ENCODE results near the gene MKI67.
"Not testable (repeated sequence)": the region's sequence is repeated elsewhere in the genome, so short reads cannot be mapped to it uniquely, and the experiment has no call there.

MKI67 gene

DNA sequence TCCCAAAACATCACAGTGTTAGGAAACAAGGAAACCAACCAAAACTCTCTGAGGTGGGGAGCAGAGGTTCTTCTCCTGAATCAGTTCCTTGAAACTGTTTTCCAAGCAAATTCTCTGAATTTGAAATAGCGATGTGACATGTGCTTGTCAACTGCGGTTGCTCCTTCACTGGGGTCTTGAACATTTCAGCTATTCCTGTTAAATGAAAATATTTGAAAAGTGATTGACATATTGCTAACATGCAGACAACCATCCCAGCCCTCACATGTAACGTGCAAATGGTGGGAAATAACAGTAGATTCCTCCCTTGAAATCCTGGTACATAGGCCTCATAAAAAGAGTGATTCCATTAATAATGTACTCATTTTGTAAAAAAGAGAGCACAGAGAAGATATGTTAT, 15.9 kb downstream of the MKI67 start:
- no peak for DNase-seq (ENCODE audit: low spot score)

DNA sequence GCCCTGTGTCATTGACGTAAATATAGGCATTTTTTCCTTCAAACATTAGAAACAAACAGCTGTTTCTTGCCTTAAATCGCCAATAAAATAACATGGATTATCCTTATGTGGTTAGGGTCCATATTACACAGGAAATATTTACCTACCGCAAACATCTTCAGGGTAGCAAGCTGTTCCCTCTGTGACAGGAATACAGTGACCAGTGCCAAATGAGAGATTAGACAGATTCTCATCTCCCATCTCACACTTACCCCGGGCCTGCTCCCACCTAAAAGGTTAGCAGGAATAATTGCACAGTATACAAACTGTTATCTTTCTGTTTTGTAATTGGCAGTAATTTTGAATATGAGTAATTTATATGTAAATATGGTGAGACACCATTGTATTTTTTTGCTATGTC, 16.5 kb downstream of the MKI67 start:
- no peak for DNase-seq (ENCODE audit: low spot score)

DNA sequence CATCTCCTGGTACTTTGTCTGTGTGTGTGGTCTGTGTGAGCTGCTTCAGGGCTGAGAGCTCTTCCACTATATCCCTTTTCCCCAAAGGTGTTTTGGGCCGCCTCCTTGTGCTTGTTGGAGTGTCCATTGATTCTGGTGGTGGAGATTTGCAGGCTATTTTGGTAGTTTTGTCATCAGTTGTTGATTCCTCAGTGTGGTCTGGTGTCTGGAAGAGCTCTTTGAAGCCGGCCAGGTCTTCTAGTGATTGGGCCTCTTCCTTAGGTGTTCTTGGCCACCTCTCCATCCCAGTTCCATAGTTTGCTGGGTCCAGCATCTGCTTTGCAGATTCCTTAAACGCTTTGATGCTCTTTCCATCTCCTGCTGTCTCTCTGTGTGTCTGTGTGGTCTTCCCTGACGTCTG, 20.8 kb downstream of the MKI67 start:
- no peak for DNase-seq (ENCODE audit: low spot score)

DNA sequence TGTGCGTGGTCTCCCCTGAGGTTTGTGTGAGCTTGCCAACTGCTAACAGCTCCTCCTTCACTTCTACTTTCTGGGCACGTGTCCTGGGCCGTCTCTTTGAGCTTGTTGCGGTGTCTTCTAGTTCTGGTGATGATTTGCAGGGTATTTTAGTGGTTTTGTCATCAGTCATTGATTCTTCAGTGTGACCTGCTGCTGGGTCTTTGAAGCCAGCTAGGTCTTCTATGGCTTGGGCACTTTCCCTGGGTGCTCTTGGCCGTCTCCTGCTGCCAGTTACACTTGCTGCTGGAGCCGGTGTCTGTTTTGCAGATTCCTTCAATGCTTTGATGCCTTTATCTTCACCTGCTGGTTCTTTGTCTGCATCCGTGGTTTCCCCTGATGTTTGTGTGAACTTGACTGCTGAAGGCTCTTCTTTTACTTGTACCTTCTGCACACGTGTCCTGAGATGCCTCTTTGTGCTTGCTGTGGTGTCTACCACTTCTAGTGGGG, 23.0 kb downstream of the MKI67 start:
- no peak for DNase-seq (ENCODE audit: low spot score)

DNA sequence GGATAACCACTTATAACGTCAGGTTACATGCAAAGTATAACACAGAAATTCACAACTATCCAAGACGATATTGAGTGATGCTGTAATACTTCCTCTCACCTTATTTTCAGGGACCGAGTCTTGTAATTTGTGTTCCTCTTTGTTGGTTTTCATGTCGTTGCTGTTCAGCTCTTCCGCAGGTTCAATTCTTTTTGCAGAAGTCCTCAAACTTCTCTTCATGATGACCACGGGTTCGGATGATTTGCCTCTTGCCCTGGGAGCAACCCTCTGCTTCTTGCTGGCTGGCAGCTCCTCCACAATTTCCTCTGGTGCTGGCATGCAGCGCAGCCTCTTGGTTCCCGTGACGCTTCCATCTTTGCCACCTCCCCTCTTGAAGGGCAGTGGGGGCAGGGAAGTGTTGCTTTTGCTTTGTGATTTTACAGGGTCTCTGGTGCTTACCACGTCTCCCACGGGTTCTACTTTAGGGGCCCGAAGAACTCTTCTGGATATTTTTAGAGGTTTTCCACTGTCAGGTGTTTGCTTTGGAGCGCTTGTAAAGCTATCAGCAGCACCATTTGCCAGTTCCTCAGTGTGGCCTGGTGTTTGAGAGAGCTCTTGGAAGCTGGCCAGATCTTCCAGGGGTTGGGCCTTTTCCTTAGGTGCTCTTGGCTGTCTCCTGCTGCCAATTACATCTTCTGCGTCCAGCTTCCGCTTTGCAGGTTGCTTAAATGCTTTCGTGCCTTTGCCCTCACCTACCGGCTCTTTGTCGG, 23.6 kb downstream of the MKI67 start:
- no peak for DNase-seq (ENCODE audit: low spot score)

DNA sequence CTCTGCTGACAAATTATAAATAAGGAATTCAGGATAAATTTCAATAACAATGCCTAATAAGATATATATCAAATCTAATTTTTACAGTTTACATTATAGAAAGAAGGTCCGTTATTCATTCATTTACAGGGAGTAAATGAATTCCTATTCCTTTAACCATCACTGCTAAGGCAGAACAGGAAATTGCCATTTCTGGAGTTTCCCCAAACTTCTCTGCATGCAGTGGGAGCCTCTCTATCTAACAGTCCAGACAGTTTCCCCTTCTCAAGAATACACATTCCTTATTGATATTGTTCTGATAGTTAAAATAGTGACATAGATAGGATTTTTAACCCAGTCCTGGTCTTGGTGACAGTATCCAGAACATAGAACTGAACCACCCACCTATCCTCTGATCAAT, 24.3 kb downstream of the MKI67 start:
- DNase-seq (ENCODE audit: low spot score): no peak

DNA sequence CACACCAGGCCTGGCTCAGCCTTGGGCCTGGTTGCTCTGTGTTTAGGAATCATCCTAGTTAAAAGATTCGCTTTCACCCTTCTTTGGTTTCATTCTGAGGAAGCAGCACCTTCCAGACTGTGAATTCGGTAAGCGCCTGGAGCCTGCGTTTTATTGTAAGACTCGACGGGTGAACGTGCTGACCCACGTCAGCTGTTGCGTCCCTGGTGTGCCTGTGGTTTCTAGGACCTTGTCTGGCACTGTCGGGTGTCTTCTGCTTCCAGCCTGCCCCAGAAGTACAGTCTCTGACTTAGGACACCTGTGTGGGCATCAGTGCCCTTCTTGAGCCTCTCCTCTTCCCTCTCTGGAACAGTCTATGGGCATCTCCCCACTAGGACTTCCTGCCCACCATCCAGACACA, 26.3 kb downstream of the MKI67 start:
- no peak for DNase-seq (ENCODE audit: low spot score)

DNA sequence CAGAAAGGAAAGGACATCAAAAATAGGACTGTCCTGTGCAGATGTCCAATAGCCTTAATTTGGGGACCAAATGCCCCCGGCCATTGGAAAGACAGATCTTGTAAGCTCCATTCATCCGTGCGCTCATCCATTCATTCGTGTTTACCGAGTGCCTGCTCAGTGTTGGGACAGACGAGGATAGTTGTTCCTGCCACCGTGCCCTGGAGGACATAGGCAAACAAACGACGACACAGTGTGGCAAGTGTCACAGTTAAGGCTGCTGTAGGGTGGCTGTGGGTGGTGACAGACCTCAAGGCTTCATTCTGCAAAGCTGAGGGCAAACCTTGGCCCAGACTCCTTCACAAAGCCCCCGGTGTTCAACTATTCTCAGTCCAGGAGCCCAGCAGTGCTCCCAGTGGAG, 27.6 kb downstream of the MKI67 start:
- DNase-seq (ENCODE audit: low spot score): no peak

DNA sequence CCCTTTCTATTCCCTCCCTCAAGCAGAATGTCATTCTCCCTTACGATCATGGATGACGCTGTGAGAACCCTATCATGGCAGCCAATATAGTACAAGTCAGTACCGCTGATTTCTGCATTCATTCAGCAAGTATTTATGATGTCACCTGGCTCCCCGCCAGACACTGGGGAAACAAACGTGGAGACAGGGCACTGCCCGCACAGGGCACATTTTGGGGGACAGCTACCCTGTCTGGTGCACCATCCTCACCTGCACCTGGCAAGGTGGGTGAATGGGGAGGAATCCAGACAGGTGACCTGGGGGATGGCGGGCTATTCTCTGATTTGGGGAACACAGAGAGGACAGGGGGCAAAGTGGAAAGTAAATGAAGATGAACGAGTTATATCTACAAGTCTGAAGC, 28.4 kb downstream of the MKI67 start:
- DNase-seq (ENCODE audit: low spot score): no peak

DNA sequence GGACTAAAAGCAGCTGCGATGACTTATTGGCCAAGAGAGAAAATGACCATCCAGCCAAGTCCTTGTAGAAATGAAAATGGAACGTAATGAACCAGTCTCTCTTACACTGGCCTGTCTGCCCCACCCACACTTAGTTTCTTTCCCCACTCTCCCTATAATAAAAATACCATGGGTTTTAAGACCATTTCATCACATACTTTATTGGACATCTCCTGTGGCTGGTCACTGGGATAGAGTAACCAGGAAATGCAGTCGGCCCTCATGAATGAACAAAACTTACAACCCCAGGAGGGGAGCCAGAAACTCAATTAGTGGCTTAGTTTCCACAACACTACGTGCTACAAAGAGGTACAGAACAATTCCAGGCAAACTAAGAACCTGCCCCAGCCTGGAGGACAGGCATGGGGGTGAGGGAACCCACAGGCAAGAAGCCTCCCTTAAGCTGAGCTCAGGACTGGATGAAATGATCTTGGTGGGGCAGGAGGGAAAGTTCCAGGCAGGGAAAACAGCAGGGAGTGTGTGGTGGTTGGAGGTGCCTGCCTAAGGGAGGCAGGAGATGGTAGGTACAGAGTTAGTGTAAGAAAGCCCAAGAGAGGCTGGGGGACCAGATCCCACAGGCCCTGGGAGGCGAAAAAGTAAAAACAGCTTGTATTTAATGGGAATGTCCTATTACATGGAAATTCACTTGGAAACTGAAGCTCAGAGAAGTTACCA, 29.6 kb downstream of the MKI67 start:
- DNase-seq (ENCODE audit: low spot score): peak; percentile 23

DNA sequence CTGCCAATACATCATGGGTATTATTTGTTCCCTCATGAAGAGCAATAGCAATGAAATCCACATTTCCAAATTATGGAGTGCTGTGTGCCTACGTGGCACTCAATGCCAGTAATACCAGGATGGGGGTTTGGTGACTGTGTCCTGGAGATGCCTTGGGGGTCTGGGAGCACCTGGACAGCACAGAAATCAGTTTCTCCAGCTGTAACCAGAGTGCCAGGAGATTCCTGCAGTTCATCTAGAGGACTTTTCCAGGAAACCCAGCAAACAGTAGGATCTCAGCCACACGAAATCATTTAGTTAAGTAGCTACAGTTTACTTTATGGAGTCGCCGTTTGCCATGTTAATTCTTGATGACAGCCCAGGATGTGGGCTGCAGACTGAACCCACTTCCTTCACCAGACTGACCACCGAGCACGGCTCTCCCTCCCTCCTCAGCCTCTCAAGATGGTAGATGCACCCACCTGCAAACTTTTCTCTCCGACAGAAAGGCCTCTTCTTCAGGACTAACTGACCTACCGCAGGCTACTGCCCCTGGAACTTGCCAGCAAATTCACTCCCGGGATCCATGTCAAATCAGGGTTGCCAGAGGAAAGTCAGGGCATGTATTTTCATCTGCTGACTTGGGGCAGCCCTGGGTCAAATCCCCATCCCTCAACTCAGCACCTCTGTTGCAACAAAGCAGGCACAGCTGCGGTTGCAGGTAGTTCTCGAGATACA, 30.3 kb downstream of the MKI67 start:
- DNase-seq (ENCODE audit: low spot score): no peak

DNA sequence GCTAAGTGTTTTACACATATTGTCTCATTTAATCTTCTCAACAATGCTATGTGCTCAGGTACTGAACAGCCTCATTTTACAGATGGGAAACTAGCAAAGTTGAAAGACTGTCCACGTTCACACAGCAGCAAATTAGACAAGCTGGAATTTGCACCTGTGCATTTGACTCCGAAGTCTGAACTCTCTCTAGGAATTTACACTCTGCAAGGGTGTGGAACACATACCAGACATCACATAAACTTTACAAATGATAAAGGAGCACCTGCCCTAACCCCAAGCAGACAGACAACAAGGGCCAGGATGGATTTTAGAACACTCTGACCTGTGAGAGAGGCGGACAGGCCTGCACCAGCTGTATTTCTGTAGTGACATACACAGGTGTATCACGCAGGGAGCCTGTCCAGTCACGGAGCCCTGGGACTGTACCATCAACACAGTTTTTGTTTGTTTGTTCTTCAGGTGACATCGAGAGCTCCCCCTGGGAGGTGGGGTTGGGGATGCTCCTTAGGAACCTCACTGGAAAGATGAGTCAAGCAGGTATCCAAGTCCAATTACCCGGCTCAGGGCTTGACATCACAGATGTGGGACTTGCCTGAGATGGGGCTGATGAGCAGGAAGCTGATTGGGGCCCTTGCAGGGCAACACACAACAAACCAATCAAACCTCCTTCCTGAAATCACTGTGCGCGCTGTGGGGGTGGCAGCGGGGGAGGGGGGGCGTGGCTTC, 31.0 kb downstream of the MKI67 start:
- DNase-seq (ENCODE audit: low spot score): no peak

DNA sequence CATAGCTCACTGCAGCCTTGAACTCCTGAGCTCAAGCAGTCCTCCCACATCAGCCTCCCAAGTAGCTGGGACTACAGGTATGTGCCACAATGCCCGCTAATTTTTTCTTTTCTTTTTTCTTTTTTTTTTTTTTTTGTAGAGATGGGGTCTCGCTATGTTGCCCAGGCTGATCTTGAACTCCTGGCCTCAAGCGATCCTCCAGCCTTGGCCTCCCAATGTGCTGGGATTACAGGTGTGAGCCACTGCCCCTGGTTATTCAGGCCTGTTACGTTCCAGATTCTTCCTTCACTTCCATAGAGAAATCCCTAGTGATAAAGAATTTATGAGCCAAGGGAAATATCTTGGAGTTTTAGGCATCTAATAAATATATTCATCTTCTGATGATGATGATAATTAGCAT, 31.6 kb downstream of the MKI67 start:
- DNase-seq (ENCODE audit: low spot score): not testable (repeated sequence)

DNA sequence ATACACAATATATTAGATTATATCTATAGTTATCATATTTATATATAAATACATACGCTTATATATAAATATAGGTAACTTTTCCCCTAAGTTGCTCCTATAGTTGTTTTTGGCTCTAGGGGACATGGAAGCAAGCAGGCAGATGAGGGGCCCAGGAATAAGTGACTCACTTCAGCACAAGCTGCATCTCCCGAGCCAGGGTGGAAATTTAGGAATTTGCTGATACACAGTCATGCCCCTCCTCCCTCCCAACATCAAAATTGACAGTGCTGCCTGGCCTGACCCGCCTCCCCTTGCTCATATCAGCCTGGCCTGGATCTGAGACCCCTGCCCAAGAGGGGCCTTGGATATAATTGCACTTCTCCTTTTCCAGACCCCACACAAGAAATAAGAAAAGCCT, 33.8 kb downstream of the MKI67 start:
- no peak for DNase-seq (ENCODE audit: low spot score)

DNA sequence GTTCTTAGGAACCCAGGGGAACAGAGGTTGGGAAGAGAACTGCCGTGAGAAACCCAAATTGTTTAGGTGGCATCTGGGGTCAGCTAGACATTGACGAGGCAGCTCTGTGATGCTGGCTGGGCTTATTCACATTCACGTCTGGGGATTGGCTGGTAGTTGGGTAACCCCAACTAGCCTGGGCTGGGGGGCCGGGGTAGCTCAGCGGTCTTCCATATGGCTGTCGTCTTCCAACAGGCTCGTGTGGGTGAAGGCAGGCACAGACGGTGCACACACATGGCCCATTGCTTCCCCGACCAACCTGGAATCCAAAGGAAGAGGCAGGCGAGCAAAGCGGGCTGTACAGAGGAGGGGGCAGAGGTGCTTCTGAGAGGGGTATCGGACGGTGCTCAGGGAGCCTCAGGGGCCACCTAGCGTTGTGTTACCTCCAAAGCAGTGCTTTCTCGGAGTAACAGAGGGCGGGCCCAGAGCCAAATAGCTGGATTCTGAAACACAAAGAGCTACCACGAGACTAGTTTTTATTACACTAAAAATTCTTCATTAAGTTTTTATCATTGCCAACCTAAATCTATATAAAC, 34.5 kb downstream of the MKI67 start:
- DNase-seq (ENCODE audit: low spot score): no peak

DNA sequence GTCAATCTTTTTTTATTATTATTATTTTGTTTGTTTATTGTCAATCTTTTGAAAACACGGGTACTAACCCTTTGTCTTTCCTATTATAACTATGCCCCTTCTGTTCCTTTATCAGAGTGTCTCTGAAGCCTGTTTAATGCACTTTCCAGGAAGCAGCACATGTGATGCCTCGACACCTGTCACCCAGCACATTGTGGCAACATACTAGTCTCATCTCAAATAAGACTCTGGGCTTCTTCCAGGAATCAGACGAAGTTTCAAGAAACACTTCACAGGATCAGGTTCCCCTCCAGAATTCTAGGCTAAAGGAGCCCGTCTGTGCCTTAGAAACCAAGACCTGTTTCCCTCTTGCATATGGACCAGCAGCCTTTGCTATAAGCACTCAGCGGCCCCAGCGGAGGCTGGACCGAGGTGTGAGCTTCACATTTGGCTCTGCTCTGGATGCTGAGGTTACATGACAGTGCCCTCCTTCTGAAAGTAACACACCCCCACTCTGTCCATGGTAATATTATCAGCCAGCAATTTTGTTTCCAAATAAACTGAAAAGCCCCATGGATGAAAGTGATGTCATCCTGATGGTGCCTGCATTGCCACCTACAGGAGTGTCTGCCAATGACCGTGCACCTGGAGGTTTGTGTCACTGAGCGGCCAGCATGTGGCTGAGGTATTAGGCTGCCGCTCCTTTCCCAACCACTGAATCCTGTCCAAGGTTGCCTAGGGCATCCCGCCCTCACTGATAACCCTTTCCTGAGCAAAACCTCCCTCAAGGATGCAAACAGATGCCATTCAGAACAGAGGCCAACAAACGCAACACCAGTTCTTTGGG, 38.1 kb downstream of the MKI67 start:
- DNase-seq (ENCODE audit: low spot score): no peak

DNA sequence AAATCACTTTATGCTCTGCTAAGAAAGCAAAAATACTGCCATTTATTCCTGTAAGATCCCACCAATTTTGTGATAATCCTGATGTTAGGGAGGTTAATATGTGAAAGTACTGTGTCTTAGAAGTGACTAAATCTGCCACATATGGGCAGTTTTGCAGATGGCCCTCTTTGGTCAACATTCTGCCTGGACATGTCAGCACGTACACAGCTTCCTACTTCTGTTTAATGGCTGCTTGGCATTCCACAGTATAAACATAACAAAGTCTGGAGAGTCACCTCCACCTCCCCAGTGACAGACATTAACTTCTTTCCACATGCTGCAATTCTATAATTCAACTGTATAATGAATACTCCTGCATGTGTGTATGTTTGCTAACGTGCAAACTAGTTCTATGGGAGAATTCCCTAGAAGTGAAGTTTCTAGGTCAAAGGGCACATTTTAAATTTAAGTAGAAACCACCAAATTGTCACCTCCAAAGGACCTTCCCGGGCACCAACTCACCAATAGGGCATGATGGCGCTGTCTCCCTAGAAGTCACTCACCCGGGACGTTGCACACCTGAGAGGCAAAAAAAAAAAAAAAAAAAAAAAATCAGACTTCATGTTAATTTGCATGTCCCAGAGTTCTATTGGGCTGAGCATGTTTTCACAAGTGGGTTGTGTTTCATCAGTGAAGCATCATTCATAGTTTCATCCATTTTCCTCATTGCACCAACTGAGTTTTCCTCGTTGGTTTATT, 38.9 kb downstream of the MKI67 start:
- no peak for DNase-seq (ENCODE audit: low spot score)

DNA sequence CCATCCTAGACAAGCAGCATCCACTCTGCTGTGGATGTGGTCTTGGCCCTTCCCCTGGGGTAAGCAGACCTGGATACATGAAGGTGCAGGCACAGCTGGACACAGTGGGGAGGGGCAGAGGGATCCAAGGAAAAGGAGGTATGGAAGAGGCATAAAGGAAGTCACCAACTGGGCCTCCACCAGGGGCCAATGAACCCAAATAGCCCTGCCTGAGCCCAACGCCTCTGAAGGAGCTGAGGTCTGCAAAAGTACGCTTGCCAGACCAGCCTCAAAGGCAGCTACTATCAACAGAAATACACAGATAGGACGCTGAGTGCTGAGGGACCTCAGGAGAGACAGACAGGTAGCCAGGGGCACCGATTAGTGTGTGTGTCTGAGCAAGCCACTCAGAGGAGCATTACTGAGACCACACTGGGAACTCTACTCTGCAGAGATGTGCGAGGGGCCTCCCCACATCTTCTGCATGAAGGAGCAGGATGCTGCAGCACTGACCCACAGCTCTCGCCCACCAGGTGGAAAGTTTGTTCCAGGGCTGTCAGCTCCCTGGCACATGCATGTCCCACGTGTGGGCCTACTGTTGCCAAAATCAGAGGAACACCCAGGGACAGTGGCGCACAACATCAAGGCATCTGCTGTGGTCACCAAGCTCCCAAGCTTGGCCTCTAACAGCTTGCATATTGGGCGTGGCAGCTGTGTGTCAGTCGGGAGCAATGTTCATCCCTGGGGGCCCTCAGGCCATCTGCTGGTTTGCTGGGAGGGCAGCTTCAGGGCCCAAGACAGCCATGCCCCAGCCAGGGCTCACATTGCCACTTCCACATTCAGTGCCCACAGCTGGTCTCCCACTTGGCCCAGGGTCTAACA, 40.0 kb downstream of the MKI67 start:
- no peak for DNase-seq (ENCODE audit: low spot score)

DNA sequence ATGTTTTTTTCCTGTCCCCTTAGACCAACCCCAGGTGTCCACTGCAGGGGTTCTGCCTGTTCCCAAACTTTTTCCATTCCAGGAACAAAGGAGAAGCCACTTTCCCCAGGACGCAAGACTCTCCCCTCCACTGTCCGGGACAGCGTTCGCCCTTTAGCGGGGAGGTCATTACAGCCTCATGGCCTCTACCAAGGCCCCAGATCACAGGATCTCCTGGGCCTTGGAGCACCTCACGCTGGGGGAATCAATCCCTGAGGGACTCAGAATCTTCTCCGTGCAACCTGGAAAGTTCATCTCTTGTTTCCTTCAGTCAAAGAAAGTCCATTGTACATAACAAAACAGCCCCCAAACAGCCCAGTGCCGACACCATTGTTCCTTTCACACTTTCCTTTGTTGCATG, 41.2 kb downstream of the MKI67 start:
- DNase-seq (ENCODE audit: low spot score): no peak
